ENCODE measurements around the gene TMEM190.

Gene TMEM190

DNA sequence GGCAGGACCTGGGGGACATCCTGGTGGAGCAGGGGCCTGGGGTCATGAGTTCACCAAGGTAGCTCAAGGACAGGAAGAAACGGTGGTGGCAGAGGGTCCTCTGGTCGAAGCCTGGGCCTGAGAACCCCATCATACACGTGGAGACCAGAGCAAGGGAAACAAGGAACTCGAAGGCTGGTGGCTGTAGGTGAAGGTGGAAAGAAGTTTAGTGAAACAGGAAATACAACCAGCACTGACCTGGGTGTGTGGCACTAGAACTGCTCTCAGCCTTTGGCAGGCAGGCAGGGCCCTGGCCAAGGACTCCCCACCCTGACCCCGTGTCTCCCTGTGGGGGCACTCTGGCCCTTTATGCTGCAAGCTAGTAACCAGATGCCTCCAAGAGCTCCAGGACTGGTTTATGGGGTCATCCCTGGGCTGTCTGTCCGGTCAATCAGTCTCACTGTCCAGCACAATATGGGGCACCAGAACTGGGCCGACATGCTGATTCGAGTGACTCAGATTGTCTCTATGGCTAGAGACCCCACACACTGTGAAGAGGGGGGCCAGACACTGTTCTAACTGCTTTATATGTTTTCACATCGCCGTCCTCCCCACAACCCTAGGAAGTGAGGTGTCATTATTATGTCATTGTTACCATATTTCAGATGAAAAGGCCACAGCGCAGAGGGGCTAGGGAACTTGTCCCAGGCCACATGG lies 25.9 kb upstream of the TMEM190 start:
- no peak for DNase-seq
- peaks cover 16% of the 10 kb centered on the region for H3K27me3 ChIP-seq (ENCODE audit: insufficient read depth, low read length)
- no peak overlapping the region for H2AK5ac ChIP-seq (ENCODE audit: low read length)
- no peak overlapping the region for H3K4me2 ChIP-seq (ENCODE audit: low read length)
- H3K4me3 ChIP-seq (ENCODE audit: low read depth, low read length): no peak overlapping the region
- no peak overlapping the region for H4K8ac ChIP-seq (ENCODE audit: low read depth, low read length)
- no peak overlapping the region for H4K12ac ChIP-seq (ENCODE audit: low read depth, low read length)
- peaks cover 18 to 24% of the 10 kb centered on the region in 2 experiments for H3K36me3 ChIP-seq (ENCODE audit: control insufficient read depth in 1 of 2, insufficient read depth in 2 of 2, low read length in 2 of 2)
- H2BK12ac ChIP-seq (ENCODE audit: low read length): no peak overlapping the region
- no peak overlapping the region for H2AFZ ChIP-seq (ENCODE audit: insufficient read depth, low read length, poor library complexity)
- peaks cover 1% of the 10 kb centered on the region for H3K79me1 ChIP-seq (ENCODE audit: low read length)
- no peaks in the 10 kb centered on the region for H3K79me2 ChIP-seq (ENCODE audit: control insufficient read depth, insufficient read depth, low read length, poor library complexity)
- WGBS (ENCODE audit: extremely low coverage, insufficient coverage, insufficient read length): no CpG with 5 or more reads among the region's 11 CpGs
- H2BK5ac ChIP-seq (ENCODE audit: low read depth, low read length, poor library complexity): no peak overlapping the region
- H3K9me3 ChIP-seq (ENCODE audit: insufficient read depth, low read depth, low read length): peaks cover 8% of the 10 kb centered on the region
- no peak overlapping the region for H3K4ac ChIP-seq (ENCODE audit: low read depth, low read length)
- no peak overlapping the region for H3K14ac ChIP-seq (ENCODE audit: low read length)
- no peak overlapping the region for H3K27ac ChIP-seq (ENCODE audit: low read depth, low read length)
- no peak overlapping the region for H2BK120ac ChIP-seq (ENCODE audit: insufficient read depth, low read length, poor library complexity)
- H3K9ac ChIP-seq (ENCODE audit: low read length): no peak overlapping the region
- H4K91ac ChIP-seq (ENCODE audit: low read depth, low read length): no peak overlapping the region
- H3K18ac ChIP-seq (ENCODE audit: low read length): no peak overlapping the region
- peaks cover 6 to 21% of the 10 kb centered on the region in 2 experiments for H3K4me1 ChIP-seq (ENCODE audit: control insufficient read depth in 1 of 2, insufficient read depth in 2 of 2, low read length in 2 of 2)
- H3K23ac ChIP-seq (ENCODE audit: low read length): no peak overlapping the region

GRCh38 chr19:55352040-55352439 lies 24.6 kb upstream of the TMEM190 start:
- no peak overlapping the region for H3K14ac ChIP-seq (ENCODE audit: low read length)
- peaks cover 9 to 11% of the 10 kb centered on the region in 2 experiments for H3K36me3 ChIP-seq (ENCODE audit: control insufficient read depth in 1 of 2, insufficient read depth in 2 of 2, low read length in 2 of 2)
- no peak overlapping the region for H4K8ac ChIP-seq (ENCODE audit: low read depth, low read length)
- no peak overlapping the region for H2BK12ac ChIP-seq (ENCODE audit: low read length)
- DNase-seq: no peak
- no peak overlapping the region for H3K9ac ChIP-seq (ENCODE audit: low read length)
- no peak overlapping the region for H3K4me3 ChIP-seq (ENCODE audit: low read depth, low read length)
- no peak overlapping the region for H3K4ac ChIP-seq (ENCODE audit: low read depth, low read length)
- H3K23ac ChIP-seq (ENCODE audit: low read length): no peak overlapping the region
- peaks cover 1% of the 10 kb centered on the region for H3K79me1 ChIP-seq (ENCODE audit: low read length)
- H3K4me1 ChIP-seq (ENCODE audit: control insufficient read depth in 1 of 2, insufficient read depth in 2 of 2, low read length in 2 of 2): peaks cover 6 to 21% of the 10 kb centered on the region in 2 experiments
- peaks cover 16% of the 10 kb centered on the region for H3K27me3 ChIP-seq (ENCODE audit: insufficient read depth, low read length)
- H3K4me2 ChIP-seq (ENCODE audit: low read length): no peak overlapping the region
- WGBS (ENCODE audit: extremely low coverage, insufficient coverage, insufficient read length): no CpG with 5 or more reads among the region's 6 CpGs
- H2BK5ac ChIP-seq (ENCODE audit: low read depth, low read length, poor library complexity): no peak overlapping the region
- H3K79me2 ChIP-seq (ENCODE audit: control insufficient read depth, insufficient read depth, low read length, poor library complexity): no peaks in the 10 kb centered on the region
- no peak overlapping the region for H2AFZ ChIP-seq (ENCODE audit: insufficient read depth, low read length, poor library complexity)
- H3K27ac ChIP-seq (ENCODE audit: low read depth, low read length): no peak overlapping the region
- no peak overlapping the region for H3K18ac ChIP-seq (ENCODE audit: low read length)
- H2AK5ac ChIP-seq (ENCODE audit: low read length): no peak overlapping the region
- peaks cover 8% of the 10 kb centered on the region for H3K9me3 ChIP-seq (ENCODE audit: insufficient read depth, low read depth, low read length)
- H2BK120ac ChIP-seq (ENCODE audit: insufficient read depth, low read length, poor library complexity): no peak overlapping the region
- no peak overlapping the region for H4K91ac ChIP-seq (ENCODE audit: low read depth, low read length)
- H4K12ac ChIP-seq (ENCODE audit: low read depth, low read length): no peak overlapping the region

DNA sequence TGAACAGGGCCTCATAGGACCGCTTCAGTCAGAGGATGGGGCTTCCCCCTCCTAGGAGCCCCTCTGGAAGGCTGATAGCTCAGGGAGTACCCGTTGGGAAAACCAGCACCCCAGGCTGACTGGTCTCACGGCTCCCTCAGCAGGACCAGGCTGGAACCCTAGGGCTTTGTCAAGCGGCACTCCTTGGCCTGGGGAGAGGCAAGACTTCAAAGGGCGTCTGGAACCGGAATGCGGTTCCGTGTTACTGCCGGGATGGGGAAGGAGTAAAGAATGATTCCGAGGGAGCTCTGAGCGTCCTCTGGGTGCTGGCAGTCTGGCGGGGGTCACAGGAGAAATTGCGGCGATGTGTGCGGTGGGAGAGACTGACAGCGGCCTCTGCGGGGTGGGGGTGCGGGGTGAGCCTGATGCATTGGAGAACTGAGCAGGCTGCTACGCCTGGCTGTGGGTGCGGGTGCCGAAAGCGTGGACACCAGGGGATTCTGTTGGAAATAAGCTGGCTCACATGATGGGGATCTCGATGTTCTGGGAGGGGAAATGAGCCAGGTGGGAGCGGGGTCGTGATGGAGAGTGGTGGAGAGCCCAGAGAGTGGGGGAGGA lies 24.0 kb upstream of the TMEM190 start:
- Histone ChIP-seq H3K18ac (ENCODE audit: low read length) (no peak overlapping the region), H3K14ac (ENCODE audit: low read length) (no peak overlapping the region), H2AK5ac (ENCODE audit: low read length) (no peak overlapping the region), H3K4me2 (ENCODE audit: low read length) (no peak overlapping the region), H3K27me3 (ENCODE audit: insufficient read depth, low read length) (peaks cover 16% of the 10 kb centered on the region), H3K9me3 (ENCODE audit: insufficient read depth, low read depth, low read length) (peaks cover 8% of the 10 kb centered on the region), H2BK12ac (ENCODE audit: low read length) (no peak overlapping the region), H3K4me1 (ENCODE audit: control insufficient read depth in 1 of 2, insufficient read depth in 2 of 2, low read length in 2 of 2) (peaks cover 6 to 21% of the 10 kb centered on the region in 2 experiments), H3K79me2 (ENCODE audit: control insufficient read depth, insufficient read depth, low read length, poor library complexity) (no peaks in the 10 kb centered on the region), H3K4me3 (ENCODE audit: low read depth, low read length) (no peak overlapping the region), H3K4ac (ENCODE audit: low read depth, low read length) (no peak overlapping the region), H4K12ac (ENCODE audit: low read depth, low read length) (no peak overlapping the region), H2AFZ (ENCODE audit: insufficient read depth, low read length, poor library complexity) (no peak overlapping the region), H4K91ac (ENCODE audit: low read depth, low read length) (no peak overlapping the region), H3K23ac (ENCODE audit: low read length) (no peak overlapping the region), H3K9ac (ENCODE audit: low read length) (no peak overlapping the region), H2BK120ac (ENCODE audit: insufficient read depth, low read length, poor library complexity) (no peak overlapping the region), H2BK5ac (ENCODE audit: low read depth, low read length, poor library complexity) (no peak overlapping the region), H3K79me1 (ENCODE audit: low read length) (peaks cover 1% of the 10 kb centered on the region), H3K27ac (ENCODE audit: low read depth, low read length) (no peak overlapping the region), H4K8ac (ENCODE audit: low read depth, low read length) (no peak overlapping the region), H3K36me3 (ENCODE audit: control insufficient read depth in 1 of 2, insufficient read depth in 2 of 2, low read length in 2 of 2) (peaks cover 4 to 6% of the 10 kb centered on the region in 2 experiments)
- no CpG with 5 or more reads among the region's 25 CpGs for WGBS (ENCODE audit: extremely low coverage, insufficient coverage, insufficient read length)
- peak in 1 of 2 donors; percentile 30 for DNase-seq

- Histone ChIP-seq H3K79me1 (ENCODE audit: low read length) (peaks cover 1% of the 10 kb centered on the region), H2BK120ac (ENCODE audit: insufficient read depth, low read length, poor library complexity) (no peak overlapping the region), H4K91ac (ENCODE audit: low read depth, low read length) (no peak overlapping the region), H3K4me3 (ENCODE audit: low read depth, low read length) (peak overlapping the region; percentile 65), H3K4ac (ENCODE audit: low read depth, low read length) (no peak overlapping the region), H3K4me1 (ENCODE audit: control insufficient read depth in 1 of 2, insufficient read depth in 2 of 2, low read length in 2 of 2) (peaks cover 6 to 18% of the 10 kb centered on the region in 2 experiments), H3K18ac (ENCODE audit: low read length) (no peak overlapping the region), H3K27ac (ENCODE audit: low read depth, low read length) (no peak overlapping the region), H3K36me3 (ENCODE audit: control insufficient read depth in 1 of 2, insufficient read depth in 2 of 2, low read length in 2 of 2) (peaks cover 2 to 4% of the 10 kb centered on the region in 2 experiments), H3K9me3 (ENCODE audit: insufficient read depth, low read depth, low read length) (peaks cover 8% of the 10 kb centered on the region), H4K8ac (ENCODE audit: low read depth, low read length) (no peak overlapping the region), H3K23ac (ENCODE audit: low read length) (no peak overlapping the region), H4K12ac (ENCODE audit: low read depth, low read length) (no peak overlapping the region), H3K14ac (ENCODE audit: low read length) (no peak overlapping the region), H2AFZ (ENCODE audit: insufficient read depth, low read length, poor library complexity) (peak overlapping the region; percentile 19), H3K4me2 (ENCODE audit: low read length) (peak overlapping the region; percentile 82), H2BK5ac (ENCODE audit: low read depth, low read length, poor library complexity) (no peak overlapping the region), H2BK12ac (ENCODE audit: low read length) (no peak overlapping the region), H3K27me3 (ENCODE audit: insufficient read depth, low read length) (peaks cover 16% of the 10 kb centered on the region), H2AK5ac (ENCODE audit: low read length) (no peak overlapping the region), H3K79me2 (ENCODE audit: control insufficient read depth, insufficient read depth, low read length, poor library complexity) (no peaks in the 10 kb centered on the region), H3K9ac (ENCODE audit: low read length) (no peak overlapping the region)
- WGBS (ENCODE audit: extremely low coverage, insufficient coverage, insufficient read length): no CpG with 5 or more reads among the region's 24 CpGs
- no peak for DNase-seq
Observed at GRCh38 chr19:55353356-55353802, 23.2 kb upstream of the TMEM190 start.
